Aorta (tissue), 5 donors: ENCODE data around the gene CSHL1. TPM values are rescaled to one million over a fixed set of nuclear protein-coding genes. Genes with fewer than 3 reads are reported as not detected.

Source experiments
- ATAC-seq: fragments of 200-7000 bp; cut with Tn5 transposase; one replicate; pipeline ENCODE4 v1.9.1; 2022; ENCODE audit warnings: moderate library complexity; ENCODE audit not compliant: low FRiP score
- DNase-seq, 2 donors: peaks; one replicate each; pipeline ENCODE4 v3.0.0-alpha.2; 2020
- H3K27ac ChIP-seq, 2 donors: one replicate each; pipeline ENCODE4 v1.5.1; 2013; ENCODE audit warnings: low read length in 2 of 2, mild to moderate bottlenecking in 2 of 2, moderate library complexity in 2 of 2, control low read depth in 1 of 2, inconsistent platforms in 1 of 2, low read depth in 1 of 2
- H3K27me3 ChIP-seq, 2 donors: one replicate each; pipeline ENCODE4 v1.6.1; 2013; ENCODE audit warnings: control low read depth in 1 of 2, low read length in 1 of 2, mild to moderate bottlenecking in 1 of 2, moderate library complexity in 1 of 2; ENCODE audit not compliant: insufficient read depth in 2 of 2, control insufficient read depth in 1 of 2
- H3K36me3 ChIP-seq, 2 donors: one replicate each; pipeline ENCODE4 v1.6.1; 2013; ENCODE audit warnings: control low read depth in 1 of 2, low read length in 1 of 2, mild to moderate bottlenecking in 1 of 2; ENCODE audit not compliant: insufficient read depth in 2 of 2, control insufficient read depth in 1 of 2
- H3K4me1 ChIP-seq, 2 donors: one replicate each; pipeline ENCODE4 v1.6.1; 2013; ENCODE audit warnings: low read length in 2 of 2, control low read depth in 1 of 2, mild to moderate bottlenecking in 1 of 2, moderate library complexity in 1 of 2; ENCODE audit not compliant: insufficient read depth in 2 of 2, control insufficient read depth in 1 of 2
- H3K4me3 ChIP-seq, 2 donors: one replicate each; pipeline ENCODE4 v1.5.1; 2013; ENCODE audit warnings: low read length in 2 of 2, control low read depth in 1 of 2, mild to moderate bottlenecking in 1 of 2
- H3K9me3 ChIP-seq: one replicate; pipeline ENCODE4 v1.6.1; 2013; ENCODE audit warnings: mild to moderate bottlenecking, low read length; ENCODE audit not compliant: control insufficient read depth
- WGBS, 2 donors: extraction: QIAGEN DNeasy Blood & Tissue Kit; methylation state at CpG; one replicate each; pipeline ENCODE4 v1.1.7; 2013; 5-methylcytosine and 5-hydroxymethylcytosine counted together
- intact Hi-C, 2 donors: fragments of 100-400 bp; cut with DNase I; formaldehyde crosslinking; loops; one replicate each; pipeline versions ENCODE4 v1.14.2 to v1.15.0; 2022
- polyA plus RNA-seq, 2 donors: library from polyadenylated mRNA; stranded (reverse); fragments of 200-250 nt; gene quantifications; one replicate each; pipeline ENCODE4 v1.2.3, GENCODE V29; 2013
- total RNA-seq, 2 donors: library from RNA; stranded (reverse); fragmentation: NEBNext Ultra II Directional; extraction: Animal tissue kit (Norgen Biotek cat#: 25700); gene quantifications; one replicate each; pipeline ENCODE4 v1.2.1, GENCODE V29; 2021
- donor health status: healthy with polysubstance abuse.
- donor health status: Bipolar disorder and iron deficiency.
- donor health status: DM: no; HTN: no; CAD: no.
- donor health status: DM: no; HTN: no; CAD: no.
- donor health status: DM: yes; HTN: yes; CAD: no.

Gene CSHL1
- total and polyA plus RNA-seq, 4 donors = not detected

GRCh38 chr17:63942309-63942985, 31.4 kb upstream of the CSHL1 start:
- no peak overlapping the region for H3K27ac ChIP-seq
- H3K27me3 ChIP-seq = no peaks in the 10 kb centered on the region
- WGBS, 2 donors = 93 to 94% methylated on average over 21 of the region's 21 CpGs
- intact Hi-C loops = no loop called here
- H3K9me3 ChIP-seq = no peaks in the 10 kb centered on the region
- H3K36me3 ChIP-seq = no peaks in the 10 kb centered on the region
- DNase-seq = no peak
- H3K4me1 ChIP-seq = no peaks in the 10 kb centered on the region
- no peak for ATAC-seq
- no peak overlapping the region for H3K4me3 ChIP-seq

GRCh38 chr17:63941751-63942150, 30.7 kb upstream of the CSHL1 start:
- no peaks in the 10 kb centered on the region for H3K4me1 ChIP-seq
- ATAC-seq = no peak

GRCh38 chr17:63941162-63941561, 30.1 kb upstream of the CSHL1 start:
- H3K36me3 ChIP-seq = no peaks in the 10 kb centered on the region
- intact Hi-C loops = no loop called here
- no peak overlapping the region for H3K4me3 ChIP-seq
- WGBS, 2 donors = 96 to 97% methylated on average over 12 of the region's 12 CpGs
- H3K9me3 ChIP-seq = no peaks in the 10 kb centered on the region
- ATAC-seq (no peak), DNase-seq (no peak)
- no peak overlapping the region for H3K27ac ChIP-seq
- no peaks in the 10 kb centered on the region for H3K27me3 ChIP-seq
- H3K4me1 ChIP-seq = no peaks in the 10 kb centered on the region

More at GRCh38 chr17:63941751-63942150, 30.7 kb upstream of the CSHL1 start:
- Histone ChIP-seq H3K27ac (no peak overlapping the region), H3K27me3 (no peaks in the 10 kb centered on the region), H3K36me3 (no peaks in the 10 kb centered on the region), H3K4me3 (no peak overlapping the region), H3K9me3 (no peaks in the 10 kb centered on the region)
- intact Hi-C loops = no loop called here
- DNase-seq = no peak
- WGBS, 2 donors = 90 to 94% methylated on average over 23 of the region's 23 CpGs

GRCh38 chr17:63940584-63940983, 29.5 kb upstream of the CSHL1 start:
- no peaks in the 10 kb centered on the region for H3K27me3 ChIP-seq
- no peaks in the 10 kb centered on the region for H3K4me1 ChIP-seq
- DNase-seq (no peak), ATAC-seq (no peak)
- H3K4me3 ChIP-seq = no peak overlapping the region
- H3K27ac ChIP-seq = no peak overlapping the region
- intact Hi-C loops = no loop called here
- H3K36me3 ChIP-seq = no peaks in the 10 kb centered on the region
- no peaks in the 10 kb centered on the region for H3K9me3 ChIP-seq
- WGBS, 2 donors = 95 to 97% methylated on average over 13 to 14 of the region's 14 CpGs

- ATAC-seq (no peak), DNase-seq (no peak)
- Histone ChIP-seq H3K9me3 (no peaks in the 10 kb centered on the region), H3K27ac (no peak overlapping the region), H3K36me3 (no peaks in the 10 kb centered on the region), H3K4me3 (no peak overlapping the region), H3K4me1 (no peaks in the 10 kb centered on the region), H3K27me3 (no peaks in the 10 kb centered on the region)
- 81% methylated on average over 5 to 6 of the region's 6 CpGs for WGBS, 2 donors
- intact Hi-C loops = no loop called here
These were observed 28.8 kb upstream of the CSHL1 start for GRCh38 chr17:63939884-63940283.

- H3K4me1 ChIP-seq = no peaks in the 10 kb centered on the region
- H3K27me3 ChIP-seq = no peaks in the 10 kb centered on the region
- intact Hi-C loops = no loop called here
- H3K4me3 ChIP-seq = no peak overlapping the region
- H3K27ac ChIP-seq = no peak overlapping the region
- 93 to 94% methylated on average over 9 of the region's 9 CpGs for WGBS, 2 donors
- DNase-seq = no peak
- no peak for ATAC-seq
- no peaks in the 10 kb centered on the region for H3K36me3 ChIP-seq
- no peaks in the 10 kb centered on the region for H3K9me3 ChIP-seq
These were observed 28.3 kb upstream of the CSHL1 start for GRCh38 chr17:63939401-63939800.

GRCh38 chr17:63937920-63938319, 26.9 kb upstream of the CSHL1 start:
- Histone ChIP-seq H3K9me3 (no peaks in the 10 kb centered on the region), H3K27me3 (no peaks in the 10 kb centered on the region), H3K4me1 (no peaks in the 10 kb centered on the region), H3K27ac (no peak overlapping the region), H3K4me3 (no peak overlapping the region), H3K36me3 (no peaks in the 10 kb centered on the region)
- DNase-seq (no peak), ATAC-seq (no peak)
- intact Hi-C loops = no loop called here
- 88 to 93% methylated on average over 4 of the region's 4 CpGs for WGBS, 2 donors

- H3K9me3 ChIP-seq = no peaks in the 10 kb centered on the region
These were observed 26.3 kb upstream of the CSHL1 start for GRCh38 chr17:63937319-63937718.

More at GRCh38 chr17:63937319-63937718, 26.3 kb upstream of the CSHL1 start:
- 85 to 90% methylated on average over 6 of the region's 6 CpGs for WGBS, 2 donors
- Histone ChIP-seq H3K27me3 (no peaks in the 10 kb centered on the region), H3K4me3 (no peak overlapping the region), H3K27ac (no peak overlapping the region), H3K36me3 (no peaks in the 10 kb centered on the region), H3K4me1 (no peaks in the 10 kb centered on the region)
- ATAC-seq = no peak
- DNase-seq = no peak
- intact Hi-C loops = no loop called here
